NCI-H2171 (cell line): Measurements from ENCODE around the gene MMP11.
"Not testable (repeated sequence)": the region's sequence is repeated elsewhere in the genome, so short reads cannot be mapped to it uniquely, and the experiment has no call there.

Experiments used
- DNase-seq: peaks from one replicate; lab custom pipeline; 2025; lab: John Stamatoyannopoulos, UW

MMP11 gene, protein sequence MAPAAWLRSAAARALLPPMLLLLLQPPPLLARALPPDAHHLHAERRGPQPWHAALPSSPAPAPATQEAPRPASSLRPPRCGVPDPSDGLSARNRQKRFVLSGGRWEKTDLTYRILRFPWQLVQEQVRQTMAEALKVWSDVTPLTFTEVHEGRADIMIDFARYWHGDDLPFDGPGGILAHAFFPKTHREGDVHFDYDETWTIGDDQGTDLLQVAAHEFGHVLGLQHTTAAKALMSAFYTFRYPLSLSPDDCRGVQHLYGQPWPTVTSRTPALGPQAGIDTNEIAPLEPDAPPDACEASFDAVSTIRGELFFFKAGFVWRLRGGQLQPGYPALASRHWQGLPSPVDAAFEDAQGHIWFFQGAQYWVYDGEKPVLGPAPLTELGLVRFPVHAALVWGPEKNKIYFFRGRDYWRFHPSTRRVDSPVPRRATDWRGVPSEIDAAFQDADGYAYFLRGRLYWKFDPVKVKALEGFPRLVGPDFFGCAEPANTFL

DNA sequence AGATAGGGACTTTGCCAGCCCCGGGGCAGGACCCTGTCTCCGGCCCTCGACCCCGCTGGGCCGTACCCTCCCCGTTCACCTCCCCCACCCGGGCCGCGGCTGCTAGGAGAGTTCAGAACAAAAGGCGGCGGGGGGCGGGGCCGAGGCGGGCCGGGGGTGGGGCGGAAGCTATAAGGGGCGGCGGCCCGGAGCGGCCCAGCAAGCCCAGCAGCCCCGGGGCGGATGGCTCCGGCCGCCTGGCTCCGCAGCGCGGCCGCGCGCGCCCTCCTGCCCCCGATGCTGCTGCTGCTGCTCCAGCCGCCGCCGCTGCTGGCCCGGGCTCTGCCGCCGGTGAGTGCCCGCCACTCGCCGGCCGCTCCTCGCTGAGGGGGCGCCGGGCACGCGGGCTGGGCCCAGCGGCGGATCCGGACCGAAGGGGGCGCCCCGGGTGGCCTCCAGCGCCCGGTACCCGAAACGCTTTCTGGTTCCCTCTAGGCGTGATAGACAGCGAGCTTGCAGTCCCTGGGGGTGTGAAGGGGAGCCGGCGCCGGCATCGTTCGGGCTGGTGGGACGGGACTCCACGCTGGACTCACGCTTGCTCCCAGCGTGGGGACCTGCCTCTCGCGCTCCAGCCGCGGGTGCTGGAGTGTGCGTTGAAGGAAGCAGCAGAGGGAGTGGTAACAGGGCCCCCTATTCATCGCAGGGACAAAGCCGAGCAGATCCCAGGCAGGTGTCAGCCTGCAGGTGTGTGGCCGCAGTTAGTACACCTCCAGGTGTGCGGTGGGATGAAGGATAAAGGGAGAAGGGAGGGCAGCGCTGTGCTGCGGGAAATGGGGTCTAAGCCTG, at the start of gene MMP11:
TSS of gene MMP11 (plus strand) at position 201 of the 825 bp plus-strand sequence. CDS start at position 223, 22 bp downstream.
- DNase-seq: peak; percentile 61

DNA sequence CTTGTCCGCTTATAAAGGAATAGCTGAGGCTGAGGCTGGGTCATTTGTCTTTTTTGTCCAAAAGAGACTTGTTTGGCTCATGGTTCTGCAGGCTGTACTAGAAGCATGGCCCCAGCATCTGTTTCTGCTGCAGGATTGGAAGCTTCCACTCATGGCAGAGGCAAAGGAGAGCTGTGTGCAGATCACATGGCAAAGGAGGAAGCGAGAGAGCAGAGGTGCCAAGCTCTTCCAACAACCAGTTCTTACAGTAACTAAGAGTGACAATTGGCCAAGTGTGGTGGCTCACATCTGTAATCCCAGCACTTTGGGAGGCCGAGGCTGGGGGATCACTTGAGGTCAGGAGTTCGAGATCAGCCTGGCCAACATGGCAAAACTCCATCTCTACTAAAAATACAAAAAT, 44.5 kb upstream of the MMP11 start:
- DNase-seq: not testable (repeated sequence)

DNA sequence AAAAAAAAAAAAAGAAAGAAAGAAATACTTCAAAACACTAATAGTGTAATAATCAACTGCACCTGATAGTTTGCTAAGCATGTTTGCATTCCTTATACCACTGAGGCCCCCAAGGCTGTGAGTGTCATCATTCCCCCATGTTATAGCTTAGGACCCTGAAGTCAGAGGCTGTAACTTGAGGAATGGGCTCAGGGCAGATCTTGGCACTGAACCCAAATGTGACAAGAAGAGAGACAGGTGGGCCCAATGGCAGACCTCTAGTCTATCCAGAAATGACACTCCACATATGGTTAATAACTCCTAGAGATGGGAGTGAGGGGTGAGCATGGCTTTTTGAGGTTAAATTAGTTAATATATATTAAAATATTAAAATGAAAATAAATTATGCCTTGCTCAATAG, 35.0 kb upstream of the MMP11 start:
- DNase-seq: no peak

GRCh38 chr22:23742505-23743264, 30.0 kb upstream of the MMP11 start:
- no peak for DNase-seq

- DNase-seq: peak; percentile 19
Observed at GRCh38 chr22:23743303-23743705, 29.3 kb upstream of the MMP11 start.

DNA sequence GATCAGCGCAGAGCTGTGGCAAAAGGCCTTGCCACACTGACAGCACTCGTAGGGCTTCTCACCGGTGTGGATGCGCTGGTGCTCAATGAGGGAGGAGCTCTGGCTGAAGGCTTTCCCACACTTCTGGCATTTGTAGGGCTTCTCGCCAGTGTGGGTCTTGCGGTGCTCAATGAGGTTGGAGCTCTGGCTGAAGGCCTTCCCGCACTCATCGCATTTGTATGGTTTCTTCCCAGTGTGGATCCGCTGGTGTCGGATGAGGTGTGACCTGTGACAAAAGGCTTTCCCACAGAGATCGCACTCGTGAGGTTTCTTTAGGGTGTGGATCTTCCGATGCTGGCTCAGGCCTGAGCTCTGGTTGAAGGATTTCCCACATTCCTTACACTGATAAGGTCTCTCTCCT, 28.6 kb upstream of the MMP11 start:
- DNase-seq: no peak

DNA sequence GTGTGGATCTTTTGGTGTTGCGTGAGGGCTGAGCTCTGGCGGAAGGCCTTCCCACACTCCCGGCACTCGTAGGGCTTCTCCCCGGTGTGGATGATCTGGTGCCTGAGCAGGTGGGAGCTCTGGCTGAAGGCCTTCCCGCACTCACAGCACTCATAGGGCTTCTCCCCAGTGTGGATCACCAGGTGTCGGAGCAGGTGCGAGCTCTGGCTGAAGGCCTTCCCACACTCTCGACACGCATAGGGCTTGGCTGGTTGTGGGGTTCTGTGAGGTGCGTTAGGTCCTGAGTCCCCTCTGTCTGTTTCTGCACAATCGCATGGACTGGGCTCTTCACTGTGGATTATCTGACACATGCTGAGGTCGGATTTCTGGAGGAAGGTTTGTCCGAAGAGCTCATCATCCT, 28.2 kb upstream of the MMP11 start:
- DNase-seq: no peak

GRCh38 chr22:23745791-23746190, 26.9 kb upstream of the MMP11 start:
- no peak for DNase-seq

- DNase-seq: no peak
Observed at GRCh38 chr22:23749841-23750301, 22.8 kb upstream of the MMP11 start.

- DNase-seq: no peak
Observed at GRCh38 chr22:23750367-23750713, 22.3 kb upstream of the MMP11 start.

DNA sequence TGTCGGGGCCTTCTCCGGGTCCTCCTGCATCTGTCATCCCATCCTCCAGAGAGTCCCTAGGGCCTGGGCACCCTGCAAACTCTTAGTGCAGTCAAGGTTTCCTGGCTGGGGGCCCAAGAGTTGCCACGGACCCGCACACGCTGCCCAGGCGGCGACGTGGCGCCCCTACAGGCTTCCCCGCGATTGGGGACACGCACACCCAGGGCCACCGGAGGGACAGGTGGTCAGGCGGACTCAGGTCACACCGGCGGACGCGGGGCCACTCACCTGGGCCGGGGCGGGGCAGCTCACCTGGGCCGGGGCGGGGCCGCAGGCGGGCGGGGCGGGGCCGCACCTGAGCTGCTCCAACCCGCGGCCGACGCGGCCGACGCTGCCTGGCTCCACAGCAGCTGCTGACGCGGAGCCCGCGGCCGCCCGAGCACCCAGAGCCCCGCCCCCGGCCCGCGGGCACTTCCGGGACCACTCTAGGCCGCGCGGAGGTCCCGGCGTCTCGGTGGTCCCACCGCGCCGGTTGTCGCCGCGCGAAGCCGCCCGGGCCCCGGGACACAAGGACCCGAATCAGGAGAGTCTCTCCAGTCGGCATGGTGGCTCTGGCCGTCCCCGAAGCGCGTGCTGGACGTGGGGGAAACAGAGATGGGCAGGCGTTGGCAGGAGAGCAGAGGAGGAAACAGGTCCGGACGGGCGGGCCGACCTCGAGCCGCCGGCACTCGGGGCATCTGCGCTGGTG, 21.8 kb upstream of the MMP11 start, which contains the start of gene ZNF70:
TSS of gene ZNF70 (minus strand) at position 399 of the 727 bp plus-strand sequence. CDS start 5,972 bp downstream, outside the sequence.
- DNase-seq: peak; percentile 94

- DNase-seq: no peak
Observed at GRCh38 chr22:23751441-23751996, 21.1 kb upstream of the MMP11 start.

- no peak for DNase-seq
Observed at GRCh38 chr22:23752090-23752691, 20.5 kb upstream of the MMP11 start.

- no peak for DNase-seq
Observed at GRCh38 chr22:23752750-23753149, 19.9 kb upstream of the MMP11 start.

DNA sequence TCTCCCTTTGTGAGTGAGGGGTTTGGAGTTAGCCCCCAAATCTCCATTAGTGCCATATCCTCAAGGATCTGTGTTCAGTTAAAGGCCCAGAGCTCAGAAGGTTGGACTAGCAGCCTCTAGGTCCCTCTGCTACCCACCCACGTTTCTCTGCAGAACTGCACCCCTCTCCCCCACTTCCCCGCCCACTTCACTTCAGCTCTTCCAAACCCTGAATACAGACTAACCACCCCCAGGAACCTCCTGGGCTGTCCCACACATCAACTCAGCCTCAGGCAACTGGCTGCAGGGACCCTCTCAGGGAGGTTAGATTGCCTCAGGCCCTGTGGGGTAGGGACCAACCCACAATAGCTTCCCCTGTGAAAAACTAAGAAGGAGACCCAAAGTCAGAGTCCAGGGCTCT, 19.3 kb upstream of the MMP11 start:
- no peak for DNase-seq

GRCh38 chr22:23754220-23754919, 18.3 kb upstream of the MMP11 start, which contains the start of gene VPREB3:
Gene VPREB3 (minus strand): TSS chr22:23754425. CDS start chr22:23754363, 62 bp downstream.
- no peak for DNase-seq

- no peak for DNase-seq
Observed at GRCh38 chr22:23754980-23755636, 17.5 kb upstream of the MMP11 start.

DNA sequence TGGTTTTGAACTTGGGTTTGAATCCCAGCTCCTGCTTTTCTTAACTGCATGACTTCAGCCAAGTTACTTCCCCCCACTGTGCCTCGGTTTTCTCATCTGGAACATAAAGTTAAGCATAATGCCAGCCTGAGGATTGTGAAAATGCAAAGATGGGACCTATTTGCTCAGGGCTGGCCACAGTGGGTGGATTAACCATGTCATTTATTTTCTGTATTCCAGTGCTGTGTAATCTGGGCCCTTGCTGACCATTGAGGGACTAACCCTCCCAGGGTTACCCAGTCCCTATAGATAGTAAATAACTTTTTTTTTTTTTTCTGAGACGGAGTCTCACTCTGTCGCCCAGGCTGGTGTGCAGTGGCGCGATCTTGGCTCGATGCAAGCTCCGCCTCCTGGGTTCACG, 16.9 kb upstream of the MMP11 start:
- no peak for DNase-seq

- no peak for DNase-seq
Observed at GRCh38 chr22:23756891-23757290, 15.8 kb upstream of the MMP11 start.
